ENCODE measurements around the gene UFC1.

- TF ChIP-seq EZH2 (IDR thresholded peaks at IDR 0.05; ENCODE audit: borderline replicate concordance, insufficient read depth, low read length, poor library complexity, severe bottlenecking) (no peak), TAF1 (IDR thresholded peaks at IDR 0.05; ENCODE audit: low read depth) (no peak), REST (IDR thresholded peaks at IDR 0.05; ENCODE audit: borderline replicate concordance) (no peak), SMC3 (conservative IDR thresholded peaks at IDR 0.05; ENCODE audit: poor library complexity) (no peak), EP300 (conservative IDR thresholded peaks at IDR 0.05; ENCODE audit: poor library complexity, severe bottlenecking) (no peak), POLR2AphosphoS5 (IDR thresholded peaks at IDR 0.05) (no peak)
- TF ChIP-seq, protein P1, sequence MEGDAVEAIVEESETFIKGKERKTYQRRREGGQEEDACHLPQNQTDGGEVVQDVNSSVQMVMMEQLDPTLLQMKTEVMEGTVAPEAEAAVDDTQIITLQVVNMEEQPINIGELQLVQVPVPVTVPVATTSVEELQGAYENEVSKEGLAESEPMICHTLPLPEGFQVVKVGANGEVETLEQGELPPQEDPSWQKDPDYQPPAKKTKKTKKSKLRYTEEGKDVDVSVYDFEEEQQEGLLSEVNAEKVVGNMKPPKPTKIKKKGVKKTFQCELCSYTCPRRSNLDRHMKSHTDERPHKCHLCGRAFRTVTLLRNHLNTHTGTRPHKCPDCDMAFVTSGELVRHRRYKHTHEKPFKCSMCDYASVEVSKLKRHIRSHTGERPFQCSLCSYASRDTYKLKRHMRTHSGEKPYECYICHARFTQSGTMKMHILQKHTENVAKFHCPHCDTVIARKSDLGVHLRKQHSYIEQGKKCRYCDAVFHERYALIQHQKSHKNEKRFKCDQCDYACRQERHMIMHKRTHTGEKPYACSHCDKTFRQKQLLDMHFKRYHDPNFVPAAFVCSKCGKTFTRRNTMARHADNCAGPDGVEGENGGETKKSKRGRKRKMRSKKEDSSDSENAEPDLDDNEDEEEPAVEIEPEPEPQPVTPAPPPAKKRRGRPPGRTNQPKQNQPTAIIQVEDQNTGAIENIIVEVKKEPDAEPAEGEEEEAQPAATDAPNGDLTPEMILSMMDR (IDR thresholded peaks at IDR 0.05; ENCODE audit: poor library complexity, severe bottlenecking) = no peak
Observed at GRCh38 chr1:161163793-161164192, 10.0 kb downstream of the UFC1 start.
